K562 (cell line): ENCODE measurements around the gene ARHGEF40. TPM values are rescaled to one million over a fixed set of nuclear protein-coding genes. Genes with fewer than 3 reads are reported as not detected.

ENCODE experiments used
- ATF1 ChIP-seq, 2 experiments: fragments of 450-650 bp in 1 of 2; IDR thresholded peaks; 2 replicates each; pipeline ENCODE4 v1.6.1; 2016; ENCODE audit warnings: missing compliant biosample characterization in 1 of 2, missing genetic modification characterization in 1 of 2
- ATF7 ChIP-seq: fragments of 450-650 bp; IDR thresholded peaks from 2 replicates; pipeline ENCODE4 v1.7.1; 2014; ENCODE audit warnings: mild to moderate bottlenecking, moderate library complexity
- C11orf30 ChIP-seq: fragments of 450-650 bp; IDR thresholded peaks from 2 replicates; pipeline ENCODE4 v1.6.1; 2016; ENCODE audit warnings: low read depth, mild to moderate bottlenecking
- CHAMP1 ChIP-seq: fragments of 450-650 bp; IDR thresholded peaks from 2 replicates; pipeline ENCODE4 v1.6.1; 2016; ENCODE audit warnings: mild to moderate bottlenecking
- DMBX1 ChIP-seq: fragments of 250-450 bp; sonication (Bioruptor Pico); IDR thresholded peaks from 2 replicates; pipeline ENCODE4 v1.8.0; 2022; ENCODE audit warnings: inconsistent platforms, mild to moderate bottlenecking, moderate library complexity, borderline replicate concordance
- GATAD2A ChIP-seq: fragments of 450-650 bp; IDR thresholded peaks from 2 replicates; pipeline ENCODE4 v1.6.1; 2017
- JUND ChIP-seq, 2 experiments: IDR thresholded peaks; 2 replicates in 1 of 2; 3 replicates in 1 of 2; pipeline ENCODE4 v1.6.1; 2011; ENCODE audit warnings: borderline replicate concordance in 2 of 2, low read depth in 2 of 2, low read length in 2 of 2, improper control_type of control experiment in 1 of 2, missing biosample characterization in 1 of 2, missing genetic modification characterization in 1 of 2, missing genetic modification reagents in 1 of 2
- KDM1A ChIP-seq, 2 experiments: fragments of 450-650 bp; IDR thresholded peaks; 2 replicates each; pipeline ENCODE4 v1.6.1; 2016; ENCODE audit warnings: mild to moderate bottlenecking in 2 of 2
- KDM2B ChIP-seq: fragments of 250-450 bp; sonication (Bioruptor Pico); IDR thresholded peaks from 2 replicates; pipeline ENCODE4 v1.8.0; 2021; ENCODE audit warnings: mild to moderate bottlenecking, moderate library complexity
- MAFG ChIP-seq: fragments of 450-650 bp; conservative IDR thresholded peaks from 2 replicates; pipeline ENCODE4 v1.6.1; 2016; ENCODE audit warnings: missing genetic modification characterization, missing compliant biosample characterization
- NR2C1 ChIP-seq, 2 experiments: fragments of 450-650 bp; IDR thresholded peaks; 2 replicates each; pipeline ENCODE4 v1.6.1; 2017; ENCODE audit warnings: mild to moderate bottlenecking in 2 of 2, antibody characterized with exemption in 1 of 2, inconsistent platforms in 1 of 2, missing compliant biosample characterization in 1 of 2, missing genetic modification characterization in 1 of 2
- NUFIP1 ChIP-seq: fragments of 450-650 bp; IDR thresholded peaks from 2 replicates; pipeline ENCODE4 v1.6.1; 2018; ENCODE audit not compliant: partially characterized antibody
- POLR2B ChIP-seq: fragments of 450-650 bp; IDR thresholded peaks from 2 replicates; pipeline ENCODE4 v1.6.1; 2018; ENCODE audit warnings: low read depth; ENCODE audit not compliant: partially characterized antibody
- SMC3 ChIP-seq: conservative IDR thresholded peaks from 2 replicates; pipeline ENCODE4 v1.6.1; 2011; ENCODE audit warnings: low read depth, low read length, improper control_type of control experiment; ENCODE audit not compliant: insufficient read depth
- TBP ChIP-seq: optimal IDR thresholded peaks from 2 replicates; pipeline ENCODE3; 2011; ENCODE audit warnings: low read depth, low read length, improper control_type of control experiment
- YY1 ChIP-seq, 3 experiments: IDR thresholded peaks; 2 replicates each; pipeline ENCODE4 v1.6.1; 2011; ENCODE audit warnings: low read length in 2 of 3, mild to moderate bottlenecking in 2 of 3, moderate library complexity in 2 of 3, borderline replicate concordance in 1 of 3, control low read depth in 1 of 3, low read depth in 1 of 3; ENCODE audit not compliant: insufficient read depth in 3 of 3, insufficient replicate concordance in 2 of 3, control insufficient read depth in 1 of 3, insufficient read length in 1 of 3; ENCODE audit errors: extremely low read depth in 1 of 3
- ZKSCAN8 ChIP-seq: fragments of 200-800 bp; sonication (Bioruptor generic); IDR thresholded peaks from 2 replicates; pipeline ENCODE4 v1.6.1; 2016; ENCODE audit warnings: missing genetic modification characterization, missing compliant biosample characterization
- ZNF133 ChIP-seq: fragments of 250-450 bp; sonication (Bioruptor Pico); IDR thresholded peaks from 2 replicates; pipeline ENCODE4 v1.4.0; 2020; ENCODE audit warnings: mild to moderate bottlenecking
- ZNF239 ChIP-seq: fragments of 250-450 bp; sonication (Bioruptor Pico); IDR thresholded peaks from 2 replicates; pipeline ENCODE4 v1.4.0; 2020; ENCODE audit warnings: mild to moderate bottlenecking
- ZNF316 ChIP-seq: fragments of 450-650 bp; IDR thresholded peaks from 2 replicates; pipeline ENCODE4 v1.6.1; 2016
- ZNF395 ChIP-seq: fragments of 200-800 bp; sonication (Bioruptor generic); IDR thresholded peaks from 2 replicates; pipeline ENCODE4 v1.6.1; 2017; ENCODE audit warnings: missing genetic modification characterization, missing compliant biosample characterization
- ZNF644 ChIP-seq: fragments of 200-800 bp; sonication (Bioruptor generic); IDR thresholded peaks from 2 replicates; pipeline ENCODE4 v1.6.1; 2016; ENCODE audit warnings: low read depth, missing genetic modification characterization, missing compliant biosample characterization
- polyA plus RNA-seq, 8 experiments: library from polyadenylated mRNA; depleted of rRNA in 4 of 8; stranded (reverse) in 5 of 8; unstranded in 3 of 8; fragments of >200 nt; fragmentation: Nextera tagmentation in 2 of 8; fragmentation: Illumina TruSeq in 1 of 8; extraction: Ambion mirVana in 2 of 8; extraction: Trizol in 1 of 8; gene quantifications; 2 replicates each; pipeline versions ENCODE4 v1.2.1 to v1.2.3, GENCODE V29; 2011 to 2014; ENCODE audit warnings: inconsistent platforms in 1 of 8, missing spikeins in 1 of 8
- total RNA-seq, 7 experiments: library from RNA; depleted of rRNA in 6 of 7; stranded (reverse); fragments of >200 nt in 6 of 7; fragmentation: Illumina TruSeq in 2 of 7; extraction: Trizol in 2 of 7; gene quantifications; 2 replicates each; pipeline versions ENCODE4 v1.2.1 to v1.2.3, GENCODE V29; 2011 to 2021; ENCODE audit warnings: low replicate concordance in 1 of 7

The ARHGEF40 gene
- total and polyA plus RNA-seq, 9 of the 15 experiments (the other 6 are each of a cell fraction or from before 2014, with no cell fraction given): 0.42 to 6.3 (median 3.8) TPM

GRCh38 chr14:21106498-21107282, 36.6 kb downstream of the ARHGEF40 start (continued):
- peak; percentile 91 for TF ChIP-seq ZNF316
- 0 out of 2 replicates have a peak, but pooled peaks have one; percentile 29 for TF ChIP-seq DMBX1 (CRISPR knock-in tag)
- TF ChIP-seq TBP: peak; percentile 25
- TF ChIP-seq SMC3: peak; percentile 58
- TF ChIP-seq C11orf30: peak; percentile 84
- no peak for TF ChIP-seq NUFIP1
- no peak for TF ChIP-seq POLR2B
- peak; percentile 74; the same call in 1 of the 2 replicates for TF ChIP-seq ZNF395 (CRISPR knock-in tag)
- peak in 2 of 3 experiments; percentile 68 to 81 for TF ChIP-seq YY1 (IDR thresholded peaks at IDR 0.05; ENCODE audit: borderline replicate concordance in 1 of 3, control insufficient read depth in 1 of 3, extremely low read depth in 1 of 3, insufficient read depth in 3 of 3, insufficient read length in 1 of 3, insufficient replicate concordance in 2 of 3, low read depth in 1 of 3, low read length in 2 of 3)
- TF ChIP-seq NR2C1 (IDR thresholded peaks at IDR 0.05): no peak
- TF ChIP-seq NR2C1 (tag; IDR thresholded peaks at IDR 0.05): peak; percentile 46; the same call in 1 of the 2 replicates
- peak; percentile 20; the same call in 1 of the 2 replicates for TF ChIP-seq ATF7
- TF ChIP-seq MAFG (tag): peak; percentile 54
- no peak for TF ChIP-seq KDM2B (CRISPR knock-in tag)
- 0 out of 2 replicates have a peak, but pooled peaks have one; percentile 27 for TF ChIP-seq ZNF644 (tag)
- TF ChIP-seq ZNF133 (CRISPR knock-in tag): no peak
- 0 out of 2 replicates have a peak, but pooled peaks have one; percentile 20 for TF ChIP-seq ZNF239
- TF ChIP-seq KDM1A (IDR thresholded peaks at IDR 0.05): 0 out of 4 replicates have a peak, but pooled peaks of 1 of the 2 experiments have one; percentile 15
- TF ChIP-seq ZKSCAN8 (CRISPR knock-in tag): 0 out of 2 replicates have a peak, but pooled peaks have one; percentile 25
- TF ChIP-seq CHAMP1: 0 out of 2 replicates have a peak, but pooled peaks have one; percentile 23
- TF ChIP-seq JUND (IDR thresholded peaks at IDR 0.05; ENCODE audit: borderline replicate concordance, low read depth, low read length): 0 out of 2 replicates have a peak, but pooled peaks have one; percentile 19
- peak; percentile 51; the same call in 1 of the 3 replicates for TF ChIP-seq JUND (tag; IDR thresholded peaks at IDR 0.05; ENCODE audit: borderline replicate concordance, low read depth, low read length)
- no peak for TF ChIP-seq ATF1 (CRISPR knock-in tag; IDR thresholded peaks at IDR 0.05)
- TF ChIP-seq ATF1 (tag; IDR thresholded peaks at IDR 0.05): peak; percentile 43
- TF ChIP-seq GATAD2A: 0 out of 2 replicates have a peak, but pooled peaks have one; percentile 22
